HEK293T (cell line): ENCODE data around the gene UTP3.
A peak's percentile ranks its signal among the peaks of the same experiment; 100 is the strongest.

ENCODE experiments used
- CTCF ChIA-PET: fragments of 350-600 bp; formaldehyde crosslinking; extraction: SDS; loops from one replicate; lab custom pipeline; 2021; ENCODE audit warnings: antibody characterized with exemption, inconsistent platforms; lab: Yijun Ruan, JAX
- POLR2A ChIA-PET: fragments of 350-600 bp; formaldehyde crosslinking; extraction: SDS; loops from one replicate; lab custom pipeline; 2020; ENCODE audit warnings: antibody characterized with exemption, inconsistent platforms; lab: Yijun Ruan, JAX
- DNase-seq: peaks from one replicate; pipeline ENCODE4 v3.0.0; 2012; ENCODE audit warnings: mixed read lengths; ENCODE audit errors: extremely low spot score
- ARNT ChIP-seq: fragments of 450-650 bp; IDR thresholded peaks from 2 replicates; pipeline ENCODE4 v1.6.1; 2017; ENCODE audit warnings: mild to moderate bottlenecking
- BHLHE40 ChIP-seq: fragments of 450-650 bp; IDR thresholded peaks from 2 replicates; pipeline ENCODE4 v1.6.1; 2016; ENCODE audit warnings: mild to moderate bottlenecking, moderate library complexity, borderline replicate concordance
- CTBP1 ChIP-seq: fragments of 450-650 bp; IDR thresholded peaks from 2 replicates; pipeline ENCODE4 v1.6.1; 2016; ENCODE audit warnings: borderline replicate concordance
- ELF4 ChIP-seq: fragments of 450-650 bp; IDR thresholded peaks from 2 replicates; pipeline ENCODE4 v1.6.1; 2017; ENCODE audit warnings: antibody characterized with exemption
- FOXA1 ChIP-seq: fragments of 450-650 bp; IDR thresholded peaks from 2 replicates; pipeline ENCODE4 v1.6.1; 2016; ENCODE audit warnings: mild to moderate bottlenecking
- FOXK2 ChIP-seq: fragments of 450-650 bp; IDR thresholded peaks from 2 replicates; pipeline ENCODE4 v1.6.1; 2016; ENCODE audit warnings: mild to moderate bottlenecking
- FOXM1 ChIP-seq: fragments of 450-650 bp; IDR thresholded peaks from 2 replicates; pipeline ENCODE4 v1.6.1; 2017; ENCODE audit warnings: mild to moderate bottlenecking, borderline replicate concordance
- HDGF ChIP-seq: fragments of 450-650 bp; IDR thresholded peaks from 2 replicates; pipeline ENCODE4 v1.6.1; 2017; ENCODE audit warnings: antibody characterized with exemption, borderline replicate concordance
- L3MBTL2 ChIP-seq: fragments of 450-650 bp; conservative IDR thresholded peaks from 2 replicates; pipeline ENCODE4 v1.6.1; 2016; ENCODE audit warnings: mild to moderate bottlenecking
- LEF1 ChIP-seq: fragments of 450-650 bp; IDR thresholded peaks from 2 replicates; pipeline ENCODE4 v1.6.1; 2017; ENCODE audit warnings: mild to moderate bottlenecking, borderline replicate concordance
- NFRKB ChIP-seq: fragments of 450-650 bp; IDR thresholded peaks from 2 replicates; pipeline ENCODE4 v1.6.1; 2016; ENCODE audit warnings: mild to moderate bottlenecking, moderate library complexity
- SP1 ChIP-seq: fragments of 450-650 bp; IDR thresholded peaks from 2 replicates; pipeline ENCODE4 v1.6.1; 2017
- SUZ12 ChIP-seq: fragments of 450-650 bp; IDR thresholded peaks from 2 replicates; pipeline ENCODE4 v1.6.1; 2016; ENCODE audit warnings: mild to moderate bottlenecking
- TARDBP ChIP-seq: fragments of 450-650 bp; IDR thresholded peaks from 2 replicates; pipeline ENCODE4 v1.6.1; 2016
- ZNF384 ChIP-seq: fragments of 450-650 bp; IDR thresholded peaks from 2 replicates; pipeline ENCODE4 v1.6.1; 2016
- TF ChIP-seq, protein P1 (sequence below): fragments of 450-650 bp; IDR thresholded peaks from 2 replicates; pipeline ENCODE4 v1.6.1; 2016

Gene UTP3

DNA sequence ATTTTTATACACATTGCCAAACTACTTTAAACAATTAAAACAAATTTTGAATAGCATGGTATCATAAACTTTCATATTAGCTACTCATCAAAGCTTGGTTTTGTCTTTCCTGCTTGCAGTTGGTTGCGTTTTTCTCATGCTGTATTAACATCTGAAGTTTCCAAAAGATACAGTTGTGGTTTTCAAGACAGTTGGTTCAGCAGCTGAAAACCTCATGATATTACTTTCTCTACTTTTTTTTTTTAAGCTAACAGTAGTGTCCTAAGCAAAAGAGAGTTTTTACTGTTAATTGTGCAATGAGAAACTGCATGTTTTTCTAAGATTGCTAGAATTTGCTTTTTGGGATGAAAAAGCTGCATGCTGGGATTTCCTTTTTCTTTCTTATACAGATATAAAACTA, 48.7 kb downstream of the UTP3 start:
- no peak for DNase-seq
- CTCF ChIA-PET = no interaction called here
- TF ChIP-seq, protein P1, sequence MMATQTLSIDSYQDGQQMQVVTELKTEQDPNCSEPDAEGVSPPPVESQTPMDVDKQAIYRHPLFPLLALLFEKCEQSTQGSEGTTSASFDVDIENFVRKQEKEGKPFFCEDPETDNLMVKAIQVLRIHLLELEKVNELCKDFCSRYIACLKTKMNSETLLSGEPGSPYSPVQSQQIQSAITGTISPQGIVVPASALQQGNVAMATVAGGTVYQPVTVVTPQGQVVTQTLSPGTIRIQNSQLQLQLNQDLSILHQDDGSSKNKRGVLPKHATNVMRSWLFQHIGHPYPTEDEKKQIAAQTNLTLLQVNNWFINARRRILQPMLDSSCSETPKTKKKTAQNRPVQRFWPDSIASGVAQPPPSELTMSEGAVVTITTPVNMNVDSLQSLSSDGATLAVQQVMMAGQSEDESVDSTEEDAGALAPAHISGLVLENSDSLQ = no peak
- TF ChIP-seq BHLHE40 = no peak
- no peak for TF ChIP-seq HDGF
- no peak for TF ChIP-seq FOXA1
- TF ChIP-seq ARNT = no peak
- no peak for TF ChIP-seq FOXM1
- no peak for TF ChIP-seq SUZ12
- POLR2A ChIA-PET = no interaction called here

DNA sequence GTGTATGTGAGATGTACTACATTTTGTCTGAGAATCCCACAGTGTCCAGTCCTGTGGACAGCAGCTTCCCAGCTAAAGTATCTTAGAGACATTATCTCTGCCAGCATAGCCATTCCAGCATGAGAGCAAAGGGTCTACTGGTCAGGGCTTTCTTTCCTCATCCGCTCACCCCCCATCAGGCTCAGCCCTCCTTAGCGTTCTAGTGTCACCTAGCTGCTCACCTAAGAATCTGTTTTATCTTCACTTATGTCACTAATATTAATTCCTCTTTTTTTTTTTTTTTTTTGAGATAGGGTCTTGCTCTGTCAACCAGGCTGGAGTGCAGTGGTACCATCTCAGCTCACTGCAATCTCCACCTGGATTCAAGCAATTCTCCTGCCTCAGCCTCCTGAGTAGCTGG, 49.1 kb downstream of the UTP3 start:
- ChIA-PET POLR2A (no interaction called here), CTCF (no interaction called here)
- DNase-seq = no peak
- TF ChIP-seq TARDBP (no peak), SUZ12 (no peak), FOXM1 (no peak), L3MBTL2 (no peak), ELF4 (no peak), ARNT (no peak), FOXK2 (no peak), BHLHE40 (no peak), FOXA1 (no peak), HDGF (no peak), SP1 (no peak), NFRKB (no peak), CTBP1 (no peak), ZNF384 (no peak), LEF1 (no peak)
- TF ChIP-seq, protein P1 = no peak

DNA sequence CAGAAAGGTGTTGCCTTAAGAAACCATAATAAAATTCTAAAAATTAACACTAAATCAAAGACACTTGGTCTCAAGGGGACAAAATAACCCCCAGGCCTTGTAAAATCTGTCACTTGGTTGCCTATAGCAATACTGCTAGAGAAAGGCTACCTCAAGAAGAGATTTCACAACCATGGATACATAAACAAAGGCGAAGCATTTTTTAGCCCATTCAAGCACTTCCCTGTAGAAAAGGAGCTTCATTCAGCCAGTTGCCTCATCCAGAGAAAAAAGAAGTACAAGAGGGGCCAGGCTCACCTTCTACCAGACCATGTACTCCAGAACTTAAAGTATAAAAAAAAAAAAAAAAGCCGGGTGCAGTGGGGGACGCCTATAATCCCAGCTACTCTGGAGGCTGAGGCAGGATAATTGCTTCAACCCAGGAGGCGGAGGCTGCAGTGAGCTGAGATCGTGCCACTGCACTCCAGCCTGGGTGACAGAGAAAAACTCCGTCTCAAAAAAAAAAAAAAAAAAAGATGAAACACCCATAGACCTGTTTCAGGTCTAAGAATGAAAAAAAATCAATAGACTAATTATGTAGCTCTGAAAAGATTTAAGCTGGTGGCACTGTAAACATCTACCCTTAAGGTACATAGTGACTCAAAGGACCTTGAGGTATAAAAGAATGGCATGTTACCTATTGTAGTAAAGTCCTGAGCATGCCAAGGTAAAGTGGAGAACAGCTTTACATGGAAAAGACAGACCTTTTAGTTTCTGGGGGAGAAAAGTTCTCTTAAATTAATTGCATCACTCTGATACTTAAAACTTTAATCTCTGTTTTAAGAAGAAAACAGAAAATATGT, 51.4 kb downstream of the UTP3 start:
- no peak for DNase-seq
- POLR2A ChIA-PET = no interaction called here
- CTCF ChIA-PET = interaction anchor here (0.6 to 1.2 kb wide), 3 partner anchors 10 to 223 kb away, joined by 3 read pairs; no protein-coding TSS in a partner anchor
- TF ChIP-seq, protein P1 = peak; percentile 42; the same call in 1 of the 2 replicates
- TF ChIP-seq NFRKB = no peak
- TF ChIP-seq SP1 = no peak
- no peak for TF ChIP-seq FOXA1
- TF ChIP-seq L3MBTL2 = no peak
- TF ChIP-seq ZNF384 = peak; percentile 77
